Naive thymus-derived CD4-positive, alpha-beta T cell (primary cell): ENCODE results near the gene FURIN. TPM values are rescaled to one million over a fixed set of nuclear protein-coding genes. Genes with fewer than 3 reads are reported as not detected.
"Not testable (repeated sequence)": the region's sequence is repeated elsewhere in the genome, so short reads cannot be mapped to it uniquely, and the experiment has no call there.

Experiments
- ATAC-seq: fragments of 150-1000 bp; cut with Tn5 transposase; 2 replicates; pipeline ENCODE4 v1.10.0; 2021; ENCODE audit warnings: mild to moderate bottlenecking, moderate library complexity
- CTCF ChIA-PET: fragments of 350-600 bp; sonication (Branson Sonifier 250); formaldehyde crosslinking; loops from one replicate; lab custom pipeline; 2021; ENCODE audit warnings: antibody characterized with exemption; lab: Charles Lee
- POLR2A ChIA-PET: fragments of 350-600 bp; sonication (Branson Sonifier 250); formaldehyde crosslinking; loops from one replicate; lab custom pipeline; 2021; ENCODE audit warnings: antibody characterized with exemption, inconsistent platforms; lab: Charles Lee
- DNase-seq, 9 donors: peaks; one replicate each; pipeline versions ENCODE4 v3.0.0 to v3.0.0-alpha.2; 2020 to 2022; ENCODE audit warnings: mixed read lengths in 1 of 9
- H3K27ac ChIP-seq: one replicate; pipeline ENCODE4 v1.7.0; 2013; ENCODE audit warnings: mild to moderate bottlenecking, low read depth, low read length, moderate library complexity
- H3K27me3 ChIP-seq, 2 donors: one replicate each; pipeline ENCODE4 v1.7.0; 2013; ENCODE audit warnings: low read length in 2 of 2, mild to moderate bottlenecking in 2 of 2, moderate library complexity in 2 of 2; ENCODE audit not compliant: control insufficient read depth in 2 of 2, insufficient read depth in 2 of 2
- H3K36me3 ChIP-seq, 3 experiments: 1 replicate in 2 of 3; 2 replicates in 1 of 3; pipeline ENCODE4 v1.7.0; 2013; ENCODE audit warnings: low read length in 3 of 3, mild to moderate bottlenecking in 3 of 3, moderate library complexity in 1 of 3; ENCODE audit not compliant: insufficient read depth in 3 of 3, control insufficient read depth in 2 of 3
- H3K4me1 ChIP-seq, 2 donors: one replicate each; pipeline ENCODE4 v1.7.0; 2013; ENCODE audit warnings: low read length in 2 of 2, mild to moderate bottlenecking in 2 of 2, moderate library complexity in 1 of 2; ENCODE audit not compliant: control insufficient read depth in 2 of 2, insufficient read depth in 2 of 2
- H3K4me3 ChIP-seq: 2 replicates; pipeline ENCODE4 v1.7.0; 2013; ENCODE audit warnings: mild to moderate bottlenecking, low read length
- H3K9me3 ChIP-seq, 3 experiments: 1 replicate in 2 of 3; 2 replicates in 1 of 3; pipeline ENCODE4 v1.7.0; 2013; ENCODE audit warnings: low read length in 3 of 3; ENCODE audit not compliant: control insufficient read depth in 2 of 3
- H3K27ac Mint-ChIP-seq, 9 donors: one replicate each; pipeline ENCODE4 v1.8.0; 2020 to 2022; ENCODE audit warnings: mixed read lengths in 9 of 9, mild to moderate bottlenecking in 8 of 9, moderate library complexity in 5 of 9, inconsistent platforms in 2 of 9
- H3K27me3 Mint-ChIP-seq, 5 donors: one replicate each; pipeline ENCODE4 v1.8.0; 2021 to 2022; ENCODE audit warnings: mixed read lengths in 5 of 5, mild to moderate bottlenecking in 1 of 5
- H3K36me3 Mint-ChIP-seq, 5 donors: one replicate each; pipeline ENCODE4 v1.8.0; 2020 to 2022; ENCODE audit warnings: mixed read lengths in 5 of 5, mild to moderate bottlenecking in 3 of 5, inconsistent platforms in 1 of 5
- H3K4me1 Mint-ChIP-seq, 7 donors: one replicate each; pipeline ENCODE4 v1.8.0; 2020 to 2022; ENCODE audit warnings: mixed read lengths in 7 of 7, mild to moderate bottlenecking in 3 of 7, inconsistent platforms in 1 of 7
- H3K4me3 Mint-ChIP-seq, 10 donors: one replicate each; pipeline ENCODE4 v1.8.0; 2020 to 2022; ENCODE audit warnings: mild to moderate bottlenecking in 10 of 10, mixed read lengths in 10 of 10, moderate library complexity in 6 of 10, inconsistent platforms in 2 of 10
- H3K9me3 Mint-ChIP-seq, 11 donors: one replicate each; pipeline ENCODE4 v1.8.0; 2020 to 2022; ENCODE audit warnings: mixed read lengths in 11 of 11, mild to moderate bottlenecking in 4 of 11, inconsistent platforms in 1 of 11, moderate library complexity in 1 of 11
- intact Hi-C, 2 donors: fragments of 100-400 bp; cut with micrococcal nuclease; formaldehyde crosslinking; loops; one replicate each; pipeline ENCODE4 v1.15.1; 2023
- polyA plus RNA-seq, 2 donors: library from polyadenylated mRNA; unstranded; fragments of 300-500 nt; fragmentation: Illumina TruSeq; gene quantifications; one replicate each; pipeline ENCODE4 v1.2.3, GENCODE V29; 2021
- total RNA-seq, 6 experiments: library from RNA in 5 of 6; stranded (reverse) in 5 of 6; gene quantifications; 1 replicate in 5 of 6; 2 replicates in 1 of 6; pipeline ENCODE4 v1.2.3 and lab custom pipeline; 2021 to 2026

The FURIN gene
- total and polyA plus RNA-seq, 7 experiments from 2014 or later: 2.0 to 516 (median 35.0) TPM

DNA sequence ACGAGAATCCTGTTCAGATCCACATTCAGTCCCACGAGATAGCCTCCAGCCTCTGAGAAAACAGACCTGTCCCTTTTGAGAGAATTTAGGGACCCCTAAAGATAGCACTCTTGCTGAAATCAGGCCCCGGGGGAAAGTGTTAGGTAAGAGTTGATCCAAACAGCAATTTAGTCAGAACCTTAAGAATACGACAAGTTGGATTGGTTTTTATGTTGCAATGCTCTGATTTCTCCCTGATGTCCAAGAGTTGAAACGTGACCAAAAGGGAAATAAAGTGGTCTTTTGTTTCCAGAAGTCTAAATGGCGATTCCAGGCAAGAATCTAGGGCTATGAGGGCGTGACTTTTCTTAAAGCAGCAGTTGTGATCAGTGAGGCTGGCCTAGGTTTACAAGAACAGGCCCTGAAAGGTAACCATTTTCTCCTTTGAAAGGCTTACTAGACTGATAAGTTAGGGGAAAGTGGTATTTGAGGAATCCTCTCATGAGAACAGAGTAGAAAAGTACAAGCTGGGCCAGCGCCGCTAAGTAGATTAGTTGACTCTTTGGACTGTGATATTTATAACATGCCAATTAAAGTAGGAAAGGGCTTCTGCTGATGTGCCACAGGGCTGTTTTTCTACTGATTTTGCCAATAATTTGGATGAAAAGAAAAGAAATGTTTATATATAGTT lies 39.6 kb downstream of the FURIN start:
- ChIA-PET POLR2A (no interaction called here), CTCF (no interaction called here)
- Mint-ChIP-seq H3K27me3 (no peaks in the 10 kb centered on the region), H3K4me3 (no peak overlapping the region), H3K27ac (no peak overlapping the region), H3K36me3 (peaks cover 9 to 41% (median 24%) of the 10 kb centered on the region in 5 donors), H3K4me1 (peaks cover 11 to 22% (median 19%) of the 10 kb centered on the region in 7 donors), H3K9me3 (no peaks in the 10 kb centered on the region)
- DNase-seq (no peak), ATAC-seq (no peak)
- Histone ChIP-seq H3K36me3 (peaks cover 13 to 76% (median 35%) of the 10 kb centered on the region in 3 experiments), H3K4me3 (no peak overlapping the region), H3K9me3 (no peaks in the 10 kb centered on the region), H3K4me1 (peaks cover 6 to 8% of the 10 kb centered on the region in 2 donors), H3K27ac (no peak overlapping the region), H3K27me3 (no peaks in the 10 kb centered on the region)
- intact Hi-C loops: no loop called here

DNA sequence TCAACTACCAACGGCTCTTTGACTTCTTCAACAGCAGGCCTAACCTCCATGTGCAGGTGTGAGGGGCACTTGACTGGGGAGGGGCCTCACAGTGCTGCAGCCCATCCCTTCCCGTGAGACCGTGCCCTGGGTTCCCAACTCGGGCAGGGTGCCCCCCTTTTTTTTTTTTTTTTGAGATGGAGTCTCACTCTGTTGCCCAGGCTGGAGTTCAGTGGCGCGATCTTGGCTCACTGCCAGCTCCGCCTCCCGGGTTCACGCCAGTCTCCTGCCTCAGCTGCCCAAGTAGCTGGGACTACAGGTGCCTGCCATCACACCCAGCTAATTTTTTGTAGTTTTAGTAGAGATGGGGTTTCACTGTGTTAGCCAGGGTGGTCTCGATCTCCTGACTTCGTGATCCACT lies 41.1 kb downstream of the FURIN start:
- Mint-ChIP-seq H3K4me1 (peaks cover 4 to 14% (median 13%) of the 10 kb centered on the region in 7 donors), H3K36me3 (peaks cover 9 to 54% (median 25%) of the 10 kb centered on the region in 5 donors)
- H3K27me3 ChIP-seq, H3K27ac ChIP-seq, H3K27me3 Mint-ChIP-seq, H3K4me3 Mint-ChIP-seq, intact Hi-C loops, H3K9me3 Mint-ChIP-seq, H3K4me3 ChIP-seq, H3K4me1 ChIP-seq, DNase-seq, ATAC-seq, H3K27ac Mint-ChIP-seq, H3K9me3 ChIP-seq, CTCF ChIA-PET: not testable (repeated sequence)
- H3K36me3 ChIP-seq: peaks cover 13 to 91% (median 43%) of the 10 kb centered on the region in 3 experiments
- POLR2A ChIA-PET: interaction anchor here (0.6 to 1.1 kb wide), 2 partner anchors 16 to 22 kb away, joined by 3 to 4 read pairs; no protein-coding TSS in a partner anchor

DNA sequence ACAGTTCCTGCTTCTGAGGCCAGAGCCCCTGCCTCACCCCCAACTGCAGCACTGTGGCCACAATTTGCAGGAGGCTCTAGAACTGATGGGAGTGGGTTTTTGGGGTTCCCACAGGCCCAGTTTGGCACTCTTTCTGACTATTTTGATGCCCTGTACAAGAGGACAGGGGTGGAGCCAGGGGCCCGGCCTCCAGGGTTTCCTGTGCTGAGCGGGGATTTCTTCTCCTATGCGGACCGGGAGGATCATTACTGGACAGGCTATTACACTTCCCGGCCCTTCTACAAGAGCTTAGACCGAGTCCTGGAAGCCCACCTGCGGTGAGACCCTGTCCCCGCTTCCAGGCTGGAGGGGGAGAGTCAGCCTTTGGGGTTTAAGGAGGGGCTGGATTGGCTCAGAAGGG lies 41.6 kb downstream of the FURIN start:
- no peak overlapping the region for H3K4me3 Mint-ChIP-seq
- Histone ChIP-seq H3K4me3 (no peak overlapping the region), H3K4me1 (no peaks in the 10 kb centered on the region), H3K27ac (no peak overlapping the region), H3K9me3 (no peaks in the 10 kb centered on the region), H3K36me3 (peaks cover 13 to 95% (median 43%) of the 10 kb centered on the region in 3 experiments), H3K27me3 (no peaks in the 10 kb centered on the region)
- intact Hi-C loops: no loop called here
- CTCF ChIA-PET: no interaction called here
- no peak overlapping the region for H3K27ac Mint-ChIP-seq
- peaks cover 4 to 11% (median 9%) of the 10 kb centered on the region in 7 donors for H3K4me1 Mint-ChIP-seq
- POLR2A ChIA-PET: no interaction called here
- ATAC-seq (no peak), DNase-seq (no peak)
- H3K36me3 Mint-ChIP-seq: peaks cover 9 to 54% (median 25%) of the 10 kb centered on the region in 5 donors
- no peaks in the 10 kb centered on the region for H3K27me3 Mint-ChIP-seq
- no peaks in the 10 kb centered on the region for H3K9me3 Mint-ChIP-seq

DNA sequence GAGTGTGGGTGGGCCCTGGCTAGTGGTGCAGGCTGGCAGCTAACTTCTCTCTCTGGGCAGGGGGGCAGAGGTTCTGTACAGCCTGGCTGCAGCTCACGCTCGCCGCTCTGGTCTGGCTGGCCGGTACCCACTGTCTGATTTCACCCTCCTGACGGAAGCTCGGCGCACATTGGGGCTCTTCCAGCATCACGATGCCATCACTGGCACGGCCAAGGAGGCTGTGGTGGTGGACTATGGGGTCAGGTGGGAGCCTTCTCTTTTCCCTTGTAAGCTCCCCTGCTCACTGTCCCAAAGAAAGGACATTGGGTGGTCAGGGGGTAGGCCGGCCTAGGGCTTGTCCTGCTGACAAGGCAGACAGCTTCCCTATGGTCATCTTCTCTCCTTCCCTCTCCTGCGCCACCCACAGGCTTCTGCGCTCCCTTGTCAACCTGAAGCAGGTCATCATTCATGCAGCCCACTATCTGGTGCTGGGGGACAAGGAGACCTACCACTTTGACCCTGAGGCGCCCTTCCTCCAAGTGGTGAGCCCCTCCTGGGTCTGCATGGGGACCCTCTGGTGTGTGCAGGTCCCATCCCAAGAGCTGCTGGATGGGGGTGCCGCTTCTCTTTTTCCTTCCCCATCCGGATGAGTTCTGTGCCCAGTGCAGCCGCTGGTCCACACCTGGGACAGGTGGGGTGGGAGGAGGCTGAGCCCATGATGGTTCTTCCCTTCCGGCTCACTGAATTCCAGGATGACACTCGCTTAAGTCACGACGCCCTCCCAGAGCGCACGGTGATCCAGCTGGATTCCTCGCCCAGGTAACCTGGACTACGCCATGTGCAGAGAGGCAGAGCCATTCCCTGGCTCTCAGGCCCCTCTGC lies 42.3 kb downstream of the FURIN start:
- H3K36me3 Mint-ChIP-seq: peaks cover 5 to 54% (median 24%) of the 10 kb centered on the region in 5 donors
- ChIA-PET POLR2A (interaction anchor here (0.5 kb wide), 1 partner anchor 12 kb away, joined by 6 read pairs; no protein-coding TSS in a partner anchor), CTCF (interaction anchor here (1.7 kb wide), 1 partner anchor 22 kb away, joined by 8 read pairs; the partner anchor contains the start of gene HDDC3)
- H3K4me1 Mint-ChIP-seq: peaks cover 0 to 6% (median 4%) of the 10 kb centered on the region in 7 donors
- H3K27ac Mint-ChIP-seq: no peak overlapping the region
- Histone ChIP-seq H3K27ac (no peak overlapping the region), H3K27me3 (no peaks in the 10 kb centered on the region), H3K4me1 (no peaks in the 10 kb centered on the region), H3K4me3 (no peak overlapping the region), H3K9me3 (no peaks in the 10 kb centered on the region), H3K36me3 (peaks cover 13 to 95% (median 43%) of the 10 kb centered on the region in 3 experiments)
- intact Hi-C loops: no loop called here
- H3K9me3 Mint-ChIP-seq: no peaks in the 10 kb centered on the region
- no peak overlapping the region for H3K4me3 Mint-ChIP-seq
- H3K27me3 Mint-ChIP-seq: no peaks in the 10 kb centered on the region
- ATAC-seq (no peak), DNase-seq (no peak)

DNA sequence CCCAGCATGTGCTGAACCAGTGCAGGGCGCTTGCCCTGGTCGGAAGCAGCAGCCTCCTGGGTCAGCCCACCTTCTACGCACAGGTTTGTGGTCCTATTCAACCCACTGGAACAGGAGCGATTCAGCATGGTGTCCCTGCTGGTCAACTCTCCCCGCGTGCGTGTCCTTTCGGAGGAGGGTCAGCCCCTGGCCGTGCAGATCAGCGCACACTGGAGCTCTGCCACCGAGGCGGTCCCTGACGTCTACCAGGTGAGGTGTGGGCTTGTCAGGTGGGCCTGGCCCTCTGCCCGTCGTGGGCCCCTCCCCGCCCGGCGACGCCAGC lies 42.9 kb downstream of the FURIN start:
- CTCF ChIA-PET: interaction anchor here (1.7 kb wide), 1 partner anchor 22 kb away, joined by 8 read pairs; the partner anchor contains the start of gene HDDC3
- no peaks in the 10 kb centered on the region for H3K27me3 Mint-ChIP-seq

DNA sequence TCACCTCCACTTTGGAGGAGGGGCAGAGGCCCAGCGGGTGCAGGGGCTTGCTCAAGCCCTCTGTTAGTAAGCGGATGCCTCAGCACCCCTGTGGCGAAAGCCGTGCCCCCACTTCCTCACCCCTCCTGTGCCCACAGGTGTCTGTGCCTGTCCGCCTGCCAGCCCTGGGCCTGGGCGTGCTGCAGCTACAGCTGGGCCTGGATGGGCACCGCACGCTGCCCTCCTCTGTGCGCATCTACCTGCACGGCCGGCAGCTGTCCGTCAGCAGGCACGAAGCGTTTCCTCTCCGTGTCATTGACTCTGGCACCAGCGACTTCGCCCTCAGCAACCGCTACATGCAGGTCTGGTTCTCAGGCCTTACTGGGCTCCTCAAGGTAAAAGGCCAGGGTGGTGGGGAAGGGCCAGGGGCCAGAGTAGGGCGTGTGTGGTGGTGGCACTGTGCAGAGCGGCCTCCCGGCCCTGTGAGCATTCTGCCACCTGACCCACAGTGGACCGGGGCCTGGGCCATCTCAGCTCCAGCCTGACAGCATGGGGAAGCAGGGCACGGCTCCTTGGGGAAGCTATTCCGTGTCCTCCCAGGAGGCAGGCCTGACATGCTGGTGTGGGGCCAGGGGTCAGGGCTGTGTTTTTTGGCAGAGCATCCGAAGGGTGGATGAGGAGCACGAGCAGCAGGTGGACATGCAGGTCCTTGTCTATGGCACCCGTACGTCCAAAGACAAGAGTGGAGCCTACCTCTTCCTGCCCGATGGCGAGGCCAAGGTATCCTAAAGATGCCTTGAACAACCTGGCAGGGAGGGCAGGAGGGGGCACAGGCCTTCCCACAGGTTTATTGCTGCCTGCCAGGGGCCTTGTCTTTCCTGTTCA lies 43.8 kb downstream of the FURIN start:
- H3K4me1 ChIP-seq: no peaks in the 10 kb centered on the region
- ChIA-PET CTCF (interaction anchor here (1.7 kb wide), 1 partner anchor 21 kb away, joined by 8 read pairs; the partner anchor contains the start of gene HDDC3), POLR2A (interaction anchor here (0.7 to 1.4 kb wide), 2 partner anchors 17 to 20 kb away, joined by 3 to 5 read pairs; partner anchors contain the start of gene HDDC3)
- Mint-ChIP-seq H3K4me1 (peaks cover 0 to 11% (median 0%) of the 10 kb centered on the region in 7 donors), H3K36me3 (peaks cover 2 to 54% (median 23%) of the 10 kb centered on the region in 5 donors), H3K27ac (no peak overlapping the region), H3K27me3 (no peaks in the 10 kb centered on the region), H3K9me3 (no peaks in the 10 kb centered on the region), H3K4me3 (no peak overlapping the region)
- H3K9me3 ChIP-seq: no peaks in the 10 kb centered on the region
- no peak overlapping the region for H3K27ac ChIP-seq
- no peaks in the 10 kb centered on the region for H3K27me3 ChIP-seq
- intact Hi-C loops: no loop called here
- no peak overlapping the region for H3K4me3 ChIP-seq
- H3K36me3 ChIP-seq: peaks cover 13 to 95% (median 32%) of the 10 kb centered on the region in 3 experiments
- ATAC-seq (no peak), DNase-seq (no peak)

More for the DNA sequence above, 42.9 kb downstream of the FURIN start:
- Histone ChIP-seq H3K27ac (no peak overlapping the region), H3K4me3 (no peak overlapping the region), H3K9me3 (no peaks in the 10 kb centered on the region), H3K4me1 (no peaks in the 10 kb centered on the region), H3K27me3 (no peaks in the 10 kb centered on the region), H3K36me3 (peaks cover 13 to 95% (median 40%) of the 10 kb centered on the region in 3 experiments)
- no peak for DNase-seq
- Mint-ChIP-seq H3K36me3 (peaks cover 0 to 50% (median 18%) of the 10 kb centered on the region in 5 donors), H3K4me3 (no peak overlapping the region), H3K27ac (no peak overlapping the region), H3K9me3 (no peaks in the 10 kb centered on the region), H3K4me1 (peaks cover 0 to 5% (median 0%) of the 10 kb centered on the region in 7 donors)
- ATAC-seq: no peak
- POLR2A ChIA-PET: interaction anchor here (0.5 kb wide), 1 partner anchor 12 kb away, joined by 6 read pairs; no protein-coding TSS in a partner anchor
- intact Hi-C loops: no loop called here
